Activated CD8-positive, alpha-beta T cell treated with anti-CD3 and anti-CD28 coated beads, Interleukin-2, amount 10 ng/mL, durations not matched to agents 7 days and 5 days (primary cell): Measurements from ENCODE around the gene SRBD1. TPM values are rescaled to one million over a fixed set of nuclear protein-coding genes. Genes with fewer than 3 reads are reported as not detected.

Experiments used
- ATAC-seq: fragments of 150-1000 bp; cut with Tn5 transposase; one replicate; pipeline ENCODE4 v1.10.0; 2021; ENCODE audit warnings: moderate library complexity
- CTCF ChIA-PET: fragments of 350-600 bp; sonication (Branson Sonifier 250); formaldehyde crosslinking; loops from one replicate; lab custom pipeline; 2021; ENCODE audit warnings: antibody characterized with exemption; lab: Charles Lee
- POLR2A ChIA-PET: fragments of 350-600 bp; sonication (Branson Sonifier 250); formaldehyde crosslinking; loops from one replicate; lab custom pipeline; 2021; ENCODE audit warnings: antibody characterized with exemption; lab: Charles Lee
- DNase-seq: peaks from one replicate; pipeline ENCODE4 v3.0.0-alpha.2; 2020
- H3K27ac Mint-ChIP-seq: one replicate; pipeline ENCODE4 v1.8.0; 2021; ENCODE audit warnings: mild to moderate bottlenecking, mixed read lengths
- H3K27me3 Mint-ChIP-seq: one replicate; pipeline ENCODE4 v1.8.0; 2021; ENCODE audit warnings: low read depth, mixed read lengths
- H3K36me3 Mint-ChIP-seq: one replicate; pipeline ENCODE4 v1.8.0; 2021; ENCODE audit warnings: low read depth, mixed read lengths
- H3K4me1 Mint-ChIP-seq: one replicate; pipeline ENCODE4 v1.8.0; 2021; ENCODE audit warnings: low read depth, mixed read lengths
- H3K4me3 Mint-ChIP-seq: one replicate; pipeline ENCODE4 v1.8.0; 2021; ENCODE audit warnings: mild to moderate bottlenecking, mixed read lengths
- H3K9me3 Mint-ChIP-seq: one replicate; pipeline ENCODE4 v1.8.0; 2022; ENCODE audit warnings: mixed read lengths; ENCODE audit not compliant: insufficient read depth
- total RNA-seq, 2 experiments: library from RNA; stranded (reverse); gene quantifications; one replicate each; pipeline ENCODE4 v1.2.3, GENCODE V29; 2021

The SRBD1 gene
- total RNA-seq, 2 experiments from 2014 or later: 19.2 to 22.7 TPM

DNA sequence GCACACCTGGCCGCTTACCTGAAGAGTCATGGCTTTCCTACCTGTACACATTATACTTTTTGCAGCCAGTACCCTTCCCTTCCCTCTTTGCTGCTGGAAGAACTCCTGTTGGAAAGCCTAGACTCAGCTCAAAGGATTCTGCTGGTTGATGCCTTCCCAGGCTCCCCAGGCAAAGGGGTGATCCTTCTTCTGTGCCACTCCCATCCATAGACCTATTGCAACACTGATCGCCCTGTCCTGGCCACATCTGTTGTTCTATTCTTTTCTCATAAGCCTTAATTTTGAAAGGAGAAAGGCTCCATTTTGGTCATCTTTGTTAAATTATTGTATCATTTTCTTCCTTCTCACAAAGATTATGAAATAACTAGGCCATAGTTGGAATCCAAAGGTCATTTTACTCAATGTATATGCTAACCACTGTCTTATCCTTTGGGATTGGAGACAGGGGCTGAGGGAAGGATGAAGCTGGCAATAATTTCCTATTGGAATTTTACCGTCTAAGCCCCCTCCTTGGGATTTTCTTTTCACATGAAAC lies 37.0 kb upstream of the SRBD1 start:
- Mint-ChIP-seq H3K27ac (no peak overlapping the region), H3K4me3 (no peak overlapping the region), H3K36me3 (peaks cover 2% of the 10 kb centered on the region), H3K27me3 (peaks cover 13% of the 10 kb centered on the region), H3K4me1 (peaks cover 26% of the 10 kb centered on the region), H3K9me3 (no peaks in the 10 kb centered on the region)
- ATAC-seq (no peak), DNase-seq (no peak)
- ChIA-PET CTCF (interaction anchor here (3.1 to 6.0 kb wide), 2 partner anchors 132 to 288 kb away, joined by 16 to 60 read pairs; no protein-coding TSS in a partner anchor), POLR2A (no interaction called here)

DNA sequence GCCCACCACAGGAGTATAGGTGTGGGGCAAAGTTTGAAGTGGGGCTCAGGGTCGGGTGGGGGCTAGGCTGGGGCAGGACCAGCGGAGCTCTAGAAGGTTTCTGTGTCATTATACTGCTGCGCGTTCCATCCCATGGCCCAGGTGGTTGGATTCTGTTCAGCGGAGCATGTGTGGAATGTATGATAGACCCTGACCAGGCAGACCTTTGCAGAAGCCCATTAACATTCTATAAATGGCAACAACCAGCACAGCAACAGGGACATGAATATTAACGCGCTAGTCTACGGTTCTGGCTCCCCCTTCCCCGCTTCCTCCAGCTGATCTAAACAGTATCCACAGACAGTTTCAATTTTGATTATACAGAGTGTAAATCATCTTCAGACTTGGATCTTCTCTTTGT lies 36.3 kb upstream of the SRBD1 start:
- ChIA-PET POLR2A (no interaction called here), CTCF (interaction anchor here (1.1 to 6.0 kb wide), 4 partner anchors 9 to 288 kb away, joined by 3 to 60 read pairs (median 10); no protein-coding TSS in a partner anchor)
- Mint-ChIP-seq H3K27me3 (peaks cover 12% of the 10 kb centered on the region), H3K4me1 (peaks cover 19% of the 10 kb centered on the region), H3K27ac (no peak overlapping the region), H3K4me3 (no peak overlapping the region), H3K36me3 (peaks cover 2% of the 10 kb centered on the region), H3K9me3 (no peaks in the 10 kb centered on the region)
- ATAC-seq: no peak
- DNase-seq: no peak

DNA sequence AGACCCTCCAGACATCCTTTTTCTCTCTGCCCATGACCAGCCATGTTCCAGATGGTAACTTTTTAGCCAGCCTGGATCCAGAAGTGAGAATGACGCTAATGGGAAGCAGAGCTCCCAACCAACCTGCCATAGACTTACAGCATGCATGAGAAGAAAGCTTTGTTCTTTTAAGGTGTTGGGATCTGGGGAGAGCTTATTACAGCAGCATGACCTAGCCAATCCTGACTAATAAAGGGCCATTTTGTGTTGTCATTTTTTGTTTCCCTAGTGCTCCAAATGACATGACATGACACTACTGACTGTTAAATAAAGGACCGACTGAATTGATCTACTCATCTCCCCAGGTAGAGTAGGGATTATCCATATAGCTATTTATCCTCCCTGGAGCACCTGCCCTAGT lies 35.2 kb upstream of the SRBD1 start:
- Mint-ChIP-seq H3K27ac (no peak overlapping the region), H3K27me3 (peaks cover 19% of the 10 kb centered on the region), H3K4me1 (peaks cover 15% of the 10 kb centered on the region), H3K9me3 (no peaks in the 10 kb centered on the region), H3K36me3 (peaks cover 2% of the 10 kb centered on the region), H3K4me3 (no peak overlapping the region)
- CTCF ChIA-PET: interaction anchor here (0.6 to 6.0 kb wide), 6 partner anchors 8 to 289 kb away, joined by 3 to 60 read pairs (median 3); no protein-coding TSS in a partner anchor
- no peak for DNase-seq
- POLR2A ChIA-PET: no interaction called here
- ATAC-seq: no peak

DNA sequence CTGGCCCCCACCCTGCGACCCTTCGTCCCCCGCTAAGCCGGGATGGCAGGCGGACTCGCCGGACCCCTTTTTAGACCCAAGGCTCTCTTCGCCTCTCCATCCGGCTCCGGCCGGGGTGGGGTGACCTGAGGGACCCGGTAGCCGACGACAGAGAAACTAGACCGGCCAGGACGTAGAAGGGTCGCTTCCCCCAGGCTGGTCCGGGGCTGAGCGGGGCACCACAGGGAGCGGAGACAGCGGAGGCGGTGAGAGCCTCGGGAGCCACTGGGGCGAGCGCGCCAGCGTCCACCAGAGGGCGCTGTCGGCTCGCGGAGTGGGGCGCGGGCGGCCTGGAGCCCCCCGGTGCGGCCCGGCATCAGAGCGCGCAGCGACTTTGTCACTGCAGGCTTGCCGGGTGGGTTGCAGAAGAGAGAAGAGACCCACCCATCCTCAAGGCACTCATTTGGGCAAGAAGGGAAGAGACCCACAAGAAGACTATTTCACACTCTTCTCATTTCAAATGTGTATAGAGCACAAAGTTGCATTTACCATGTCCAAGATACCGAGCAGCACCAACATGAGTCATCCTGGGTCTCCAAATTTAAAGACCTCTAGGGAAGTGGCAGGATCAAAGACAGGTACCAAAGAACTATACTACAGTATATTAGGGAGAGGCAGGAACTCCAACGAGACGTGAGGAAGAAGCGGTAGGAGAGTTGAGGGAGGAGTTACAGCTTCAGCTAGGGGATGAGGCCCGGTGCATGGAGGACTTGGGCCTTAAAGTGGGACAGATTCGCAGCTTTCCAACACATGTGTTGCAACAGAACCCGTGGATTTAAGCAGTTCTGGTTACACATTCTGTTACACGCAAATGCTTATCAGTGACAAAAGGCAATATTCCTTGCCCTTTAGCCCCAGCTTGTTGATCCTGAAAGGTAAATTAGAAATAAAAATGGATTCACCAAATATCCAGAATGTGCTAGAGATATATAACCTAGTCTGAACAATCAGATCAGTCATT lies 32.8 kb upstream of the SRBD1 start:
- POLR2A ChIA-PET: no interaction called here
- peaks cover 25% of the 10 kb centered on the region for H3K27me3 Mint-ChIP-seq
- DNase-seq (peak; percentile 68), ATAC-seq (peak; percentile 99)
- peak overlapping the region; percentile 62 for H3K4me3 Mint-ChIP-seq
- CTCF ChIA-PET: interaction anchor here (0.6 to 2.5 kb wide), 15 partner anchors 8 to 315 kb away, joined by 3 to 16 read pairs (median 3); partner anchors contain the start of gene PRKCE
- no peaks in the 10 kb centered on the region for H3K36me3 Mint-ChIP-seq
- H3K27ac Mint-ChIP-seq: no peak overlapping the region
- no peaks in the 10 kb centered on the region for H3K9me3 Mint-ChIP-seq
- H3K4me1 Mint-ChIP-seq: peaks cover 17% of the 10 kb centered on the region

DNA sequence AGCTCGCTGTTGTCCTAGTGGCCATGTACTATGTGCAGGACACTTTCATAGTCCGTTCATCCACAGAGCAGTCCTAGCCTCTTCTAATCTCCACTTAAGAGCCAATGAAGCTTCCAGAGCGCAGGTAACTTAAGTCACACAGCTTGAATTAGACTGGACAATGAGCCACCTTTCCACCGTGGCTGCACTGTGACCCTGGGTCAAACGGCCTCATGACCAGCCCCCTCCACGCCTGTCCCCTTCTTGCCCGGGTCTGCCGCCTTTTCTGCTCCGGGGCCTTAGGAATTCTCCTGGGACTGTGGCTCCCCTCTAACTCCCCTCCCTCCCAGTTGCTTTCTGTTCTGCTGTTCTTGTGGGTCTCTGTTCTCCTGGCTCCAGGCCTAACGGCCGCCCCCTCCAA lies 32.0 kb upstream of the SRBD1 start:
- Mint-ChIP-seq H3K27ac (no peak overlapping the region), H3K27me3 (peaks cover 28% of the 10 kb centered on the region), H3K4me1 (peaks cover 17% of the 10 kb centered on the region), H3K9me3 (no peaks in the 10 kb centered on the region), H3K4me3 (peak overlapping the region; percentile 62), H3K36me3 (no peaks in the 10 kb centered on the region)
- ChIA-PET POLR2A (no interaction called here), CTCF (interaction anchor here (0.7 to 2.5 kb wide), 8 partner anchors 9 to 308 kb away, joined by 3 to 16 read pairs (median 6); partner anchors contain the start of genes PRKCE and SRBD1)
- DNase-seq (no peak), ATAC-seq (peak; percentile 18)

DNA sequence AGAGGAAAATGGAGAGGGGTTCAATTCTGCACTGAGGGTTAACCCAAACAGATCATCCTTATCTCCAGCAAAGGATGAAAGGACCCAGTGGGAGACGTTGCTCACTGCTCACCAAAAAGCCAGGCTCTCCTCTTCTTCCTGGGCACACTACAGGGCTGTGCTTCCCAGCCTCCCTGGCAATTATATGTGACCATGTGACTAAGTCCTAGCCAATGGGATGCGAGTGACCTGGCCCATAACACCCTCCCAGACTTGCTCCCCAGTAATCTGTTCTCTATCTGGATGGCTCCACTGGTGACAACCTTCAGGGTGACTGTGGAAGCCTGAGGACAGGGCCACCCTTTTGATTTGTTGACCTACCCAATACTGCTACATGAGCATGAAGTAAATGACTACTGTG lies 29.5 kb upstream of the SRBD1 start:
- peaks cover 20% of the 10 kb centered on the region for H3K4me1 Mint-ChIP-seq
- H3K27me3 Mint-ChIP-seq: peaks cover 29% of the 10 kb centered on the region
- DNase-seq: no peak
- H3K36me3 Mint-ChIP-seq: no peaks in the 10 kb centered on the region
- H3K27ac Mint-ChIP-seq: no peak overlapping the region
- no peak for ATAC-seq
- ChIA-PET POLR2A (interaction anchor here (2.8 kb wide), 1 partner anchor 9 kb away, joined by 10 read pairs; no protein-coding TSS in a partner anchor), CTCF (no interaction called here)
- no peak overlapping the region for H3K4me3 Mint-ChIP-seq
- H3K9me3 Mint-ChIP-seq: no peaks in the 10 kb centered on the region

DNA sequence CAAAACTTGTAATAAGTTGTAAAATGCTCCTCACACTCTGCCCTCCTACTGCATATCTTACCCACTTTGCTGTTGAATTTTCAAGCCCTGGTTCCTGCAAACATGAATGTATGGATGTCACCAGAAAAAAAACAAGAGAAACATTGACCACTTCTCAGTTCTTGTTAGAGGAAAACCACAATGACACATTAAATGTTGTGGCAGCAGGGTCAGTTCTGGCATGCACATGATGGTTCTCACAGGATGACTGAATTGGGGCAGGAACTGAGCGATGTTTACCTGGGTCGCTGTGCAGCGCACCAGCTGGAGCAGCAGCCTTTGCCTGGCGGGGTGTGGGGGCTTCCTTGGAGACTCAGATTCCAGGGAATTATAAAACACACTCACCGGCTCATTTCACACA lies 26.4 kb upstream of the SRBD1 start:
- POLR2A ChIA-PET: no interaction called here
- Mint-ChIP-seq H3K27ac (no peak overlapping the region), H3K4me1 (peaks cover 16% of the 10 kb centered on the region), H3K27me3 (peaks cover 33% of the 10 kb centered on the region), H3K9me3 (no peaks in the 10 kb centered on the region), H3K36me3 (no peaks in the 10 kb centered on the region), H3K4me3 (no peak overlapping the region)
- CTCF ChIA-PET: interaction anchor here (1.8 kb wide), 1 partner anchor 12 kb away, joined by 5 read pairs; no protein-coding TSS in a partner anchor
- no peak for DNase-seq
- ATAC-seq: peak; percentile 49

DNA sequence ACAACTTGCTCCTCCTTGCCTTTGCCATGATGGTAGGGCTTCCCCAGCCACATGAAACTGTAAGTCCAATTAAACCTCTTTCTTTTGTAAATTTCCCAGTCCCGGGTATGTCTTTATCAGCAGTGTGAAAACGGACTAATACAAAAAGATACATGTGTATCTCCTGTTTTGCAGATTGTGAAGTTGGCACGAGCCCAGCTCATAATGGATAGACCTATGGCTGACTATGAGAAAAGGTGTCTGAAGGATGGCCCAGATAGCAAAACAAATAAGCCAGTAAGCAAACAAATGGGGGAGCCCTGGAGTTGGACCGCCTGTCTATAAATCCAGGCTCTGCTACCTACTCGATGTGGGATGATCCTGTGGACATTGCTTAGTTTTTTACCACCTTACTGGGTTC lies 24.9 kb upstream of the SRBD1 start:
- H3K27me3 Mint-ChIP-seq: peaks cover 33% of the 10 kb centered on the region
- CTCF ChIA-PET: no interaction called here
- POLR2A ChIA-PET: interaction anchor here (0.7 kb wide), 1 partner anchor 16 kb away, joined by 3 read pairs; no protein-coding TSS in a partner anchor

DNA sequence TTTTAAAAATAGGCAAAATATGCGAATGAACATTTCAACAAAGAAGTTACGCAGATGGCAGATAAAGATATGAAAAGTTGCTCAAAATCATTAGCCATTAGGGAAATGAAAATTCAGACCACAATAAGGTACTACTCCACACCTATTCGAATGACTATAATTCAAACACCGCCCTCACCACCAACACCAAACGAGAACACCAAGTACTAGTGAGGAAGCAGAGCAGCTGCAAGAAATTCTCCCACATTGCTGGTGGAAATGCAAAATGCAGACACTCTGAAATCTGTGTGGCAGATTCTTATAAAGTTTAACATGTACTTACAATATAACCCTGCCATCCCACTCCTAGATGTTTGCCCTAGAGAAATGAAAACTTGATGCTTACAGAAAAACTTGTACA lies 23.2 kb upstream of the SRBD1 start:
- ATAC-seq: no peak
- POLR2A ChIA-PET: no interaction called here
- H3K36me3 Mint-ChIP-seq: no peaks in the 10 kb centered on the region
- no peaks in the 10 kb centered on the region for H3K9me3 Mint-ChIP-seq
- peaks cover 35% of the 10 kb centered on the region for H3K27me3 Mint-ChIP-seq
- CTCF ChIA-PET: interaction anchor here (1.1 to 1.8 kb wide), 3 partner anchors 8 to 16 kb away, joined by 4 to 9 read pairs (median 5); no protein-coding TSS in a partner anchor
- H3K4me3 Mint-ChIP-seq: no peak overlapping the region
- no peak for DNase-seq
- H3K4me1 Mint-ChIP-seq: peaks cover 9% of the 10 kb centered on the region
- no peak overlapping the region for H3K27ac Mint-ChIP-seq

More for the DNA sequence above, 24.9 kb upstream of the SRBD1 start:
- H3K36me3 Mint-ChIP-seq: no peaks in the 10 kb centered on the region
- H3K4me3 Mint-ChIP-seq: no peak overlapping the region
- no peak for ATAC-seq
- no peak for DNase-seq
- no peak overlapping the region for H3K27ac Mint-ChIP-seq
- no peaks in the 10 kb centered on the region for H3K9me3 Mint-ChIP-seq
- peaks cover 13% of the 10 kb centered on the region for H3K4me1 Mint-ChIP-seq

DNA sequence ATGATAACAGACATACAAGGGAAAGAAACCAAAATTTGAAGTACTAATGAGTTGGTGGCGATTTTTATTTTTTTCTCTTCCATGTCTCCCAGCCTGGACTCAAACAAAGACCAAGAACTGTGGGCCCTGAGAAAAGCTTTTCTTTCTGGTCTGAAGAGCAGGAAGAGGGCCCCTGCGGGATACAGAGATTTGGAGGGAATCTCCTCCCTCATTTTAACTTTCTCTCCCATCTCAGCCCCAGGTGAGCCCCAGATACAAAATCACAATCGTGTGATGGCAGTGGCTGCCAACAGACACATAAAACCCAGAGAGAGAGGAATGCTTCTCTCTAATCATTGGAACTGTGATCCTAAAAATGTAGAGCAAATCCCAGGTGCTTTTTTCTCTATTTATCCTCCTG lies 20.9 kb upstream of the SRBD1 start:
- ATAC-seq: no peak
- Mint-ChIP-seq H3K9me3 (no peaks in the 10 kb centered on the region), H3K27me3 (peaks cover 40% of the 10 kb centered on the region), H3K4me3 (no peak overlapping the region), H3K4me1 (no peaks in the 10 kb centered on the region), H3K36me3 (no peaks in the 10 kb centered on the region), H3K27ac (no peak overlapping the region)
- ChIA-PET CTCF (no interaction called here), POLR2A (no interaction called here)
- DNase-seq: no peak

DNA sequence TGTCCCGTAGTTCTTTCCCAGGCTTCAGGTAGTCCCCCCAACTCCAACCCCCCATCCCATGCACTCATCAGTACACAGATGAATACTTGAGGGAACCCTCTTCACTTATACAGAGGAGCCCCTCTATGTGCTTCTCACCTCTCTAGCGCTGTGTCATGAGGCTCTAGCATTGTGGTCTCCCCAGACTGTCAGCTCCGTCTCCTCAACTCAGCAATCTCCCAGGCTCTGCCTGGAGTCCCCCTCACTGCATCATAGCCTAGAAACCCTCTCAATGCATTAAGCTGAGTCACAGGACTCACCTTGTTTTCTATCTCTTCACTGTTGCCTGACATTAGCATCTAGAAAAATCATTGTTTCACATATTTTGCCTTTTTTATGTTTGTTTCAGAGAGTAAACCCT lies 20.3 kb upstream of the SRBD1 start:
- peaks cover 40% of the 10 kb centered on the region for H3K27me3 Mint-ChIP-seq
- ChIA-PET CTCF (no interaction called here), POLR2A (no interaction called here)
- DNase-seq: no peak
- H3K4me1 Mint-ChIP-seq: no peaks in the 10 kb centered on the region
- H3K4me3 Mint-ChIP-seq: no peak overlapping the region
- H3K9me3 Mint-ChIP-seq: no peaks in the 10 kb centered on the region
- ATAC-seq: no peak
- no peaks in the 10 kb centered on the region for H3K36me3 Mint-ChIP-seq
- H3K27ac Mint-ChIP-seq: no peak overlapping the region
